CD4-positive, alpha-beta T cell treated with Interleukin-4 for 1 hour (primary cell): ENCODE results near the gene PEA15.

Source experiments
- DNase-seq, 2 donors: peaks; one replicate each; pipeline ENCODE4 v3.0.0-alpha.2; 2020 to 2022

Gene PEA15

GRCh38 chr1:160244209-160244608, 39.0 kb downstream of the PEA15 start:
- DNase-seq: no peak

DNA sequence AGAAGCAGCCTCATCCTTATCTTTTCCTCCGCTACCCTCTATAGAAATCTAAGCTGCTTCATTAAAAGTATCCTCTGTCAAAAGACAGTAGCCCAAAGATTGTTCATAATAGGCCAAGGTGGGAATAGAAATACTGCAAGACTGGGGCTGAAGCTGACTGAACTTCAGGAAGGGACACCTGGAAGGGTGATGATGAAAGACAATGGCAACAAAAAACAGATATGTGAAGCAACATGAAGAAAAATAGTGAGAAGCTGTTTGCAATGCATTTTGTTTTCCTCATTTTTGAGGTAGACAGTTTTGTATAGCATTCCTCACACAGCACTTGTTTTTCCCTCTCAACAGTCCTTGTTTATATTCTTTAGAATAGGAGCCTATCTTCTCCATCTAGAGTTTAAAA, 40.2 kb downstream of the PEA15 start:
- DNase-seq: no peak

DNA sequence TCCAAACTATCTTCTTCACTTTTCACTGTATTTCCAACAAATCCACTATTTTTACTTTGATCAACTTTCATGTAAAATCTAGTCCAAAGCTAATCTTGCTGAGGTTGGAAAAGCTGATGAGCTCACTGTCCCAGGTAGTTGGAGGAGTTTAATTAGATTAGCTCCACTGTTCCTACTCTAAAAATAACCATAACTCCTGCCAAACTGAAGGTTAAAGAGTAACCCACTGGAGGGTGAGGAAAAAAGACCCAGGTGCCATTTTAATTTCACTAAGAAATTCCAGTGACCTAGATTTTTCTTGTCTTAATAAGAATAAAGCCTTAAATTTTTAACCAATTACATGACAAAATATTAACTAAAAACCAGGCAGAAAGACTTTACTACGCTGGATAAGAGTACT, 41.9 kb downstream of the PEA15 start:
- DNase-seq: no peak

DNA sequence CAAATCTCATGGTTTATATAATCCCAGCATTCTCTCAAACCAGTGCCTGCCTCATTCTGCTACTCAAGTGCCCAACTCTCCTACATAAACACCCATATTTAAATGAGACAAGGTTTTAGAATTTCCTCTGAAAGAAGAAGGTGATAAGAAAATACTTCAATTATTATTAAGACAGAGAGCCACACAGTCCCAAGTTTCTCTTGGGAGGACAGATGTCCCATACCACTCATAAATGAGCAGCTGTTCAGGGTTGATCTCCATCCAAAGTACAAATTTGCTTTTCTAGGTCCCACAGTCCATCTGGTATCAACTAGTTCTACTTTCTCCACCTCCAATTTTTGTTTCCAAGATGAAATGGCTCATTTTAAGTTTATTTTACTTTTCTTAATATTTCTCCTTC, 45.8 kb downstream of the PEA15 start:
- DNase-seq: no peak

DNA sequence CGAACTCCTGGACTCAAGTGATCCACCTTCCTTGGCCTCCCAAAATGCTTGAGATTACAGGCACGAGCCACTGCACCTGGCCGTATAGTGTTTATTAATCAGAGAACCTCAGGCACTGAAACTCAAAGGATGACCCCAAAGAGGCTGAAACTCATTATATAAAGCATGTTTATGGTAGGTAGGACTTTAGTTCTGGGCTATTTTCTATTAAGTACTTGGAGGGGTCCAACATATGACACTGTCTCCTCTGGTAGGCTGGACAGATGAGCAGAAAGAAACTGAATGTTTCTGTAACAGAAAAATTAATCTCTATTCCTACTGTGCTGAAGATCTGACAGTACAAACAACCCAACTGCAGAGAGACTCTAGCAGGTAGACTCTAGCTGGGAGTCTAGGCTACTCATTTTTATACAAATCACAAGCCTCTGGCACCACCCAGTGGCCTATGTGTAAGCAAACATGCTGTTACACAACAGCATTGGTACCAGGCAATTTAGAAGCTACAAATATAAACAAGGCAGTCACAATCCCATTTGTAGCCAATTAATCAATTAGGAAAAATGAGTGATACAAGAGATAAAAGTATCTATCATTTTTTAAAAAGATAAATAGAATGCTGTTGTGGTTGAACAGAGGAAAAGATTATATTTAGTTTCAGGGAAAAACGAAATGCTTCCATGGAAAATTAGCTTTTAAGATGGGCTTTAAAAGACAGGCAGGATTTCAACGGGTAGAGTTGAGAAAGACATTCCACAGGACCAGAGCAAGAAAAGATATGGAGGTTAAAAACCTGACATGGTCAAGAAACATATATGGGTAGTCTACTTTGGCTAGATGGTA, 46.7 kb downstream of the PEA15 start:
- peak; percentile 73 for DNase-seq

DNA sequence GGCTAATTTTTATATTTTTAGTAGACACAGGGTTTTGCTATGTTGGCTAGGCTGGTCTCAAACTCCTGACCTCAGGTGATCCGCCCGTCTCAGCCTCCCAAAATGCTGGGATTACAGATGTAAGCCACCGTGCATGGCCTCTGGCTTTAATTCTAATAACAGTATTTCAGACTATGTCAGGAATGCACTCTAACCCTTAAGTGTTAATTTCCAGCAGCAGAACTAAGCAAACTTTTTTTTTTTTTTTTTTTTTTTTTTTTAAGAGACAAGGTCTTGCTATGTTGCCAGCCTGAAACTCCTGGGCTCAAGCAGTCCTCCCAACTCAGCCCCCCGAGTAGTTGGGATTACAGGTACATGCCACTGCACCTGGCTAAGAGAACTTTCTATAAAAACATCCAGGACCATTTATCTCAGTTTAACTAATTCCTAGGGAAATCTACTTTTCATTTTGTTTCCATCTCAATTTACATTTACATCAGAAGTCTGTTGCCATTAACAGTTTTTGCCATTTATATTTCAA, 50.7 kb downstream of the PEA15 start:
- no peak for DNase-seq

- DNase-seq: no peak
These were observed 51.3 kb downstream of the PEA15 start for GRCh38 chr1:160256396-160257046.

DNA sequence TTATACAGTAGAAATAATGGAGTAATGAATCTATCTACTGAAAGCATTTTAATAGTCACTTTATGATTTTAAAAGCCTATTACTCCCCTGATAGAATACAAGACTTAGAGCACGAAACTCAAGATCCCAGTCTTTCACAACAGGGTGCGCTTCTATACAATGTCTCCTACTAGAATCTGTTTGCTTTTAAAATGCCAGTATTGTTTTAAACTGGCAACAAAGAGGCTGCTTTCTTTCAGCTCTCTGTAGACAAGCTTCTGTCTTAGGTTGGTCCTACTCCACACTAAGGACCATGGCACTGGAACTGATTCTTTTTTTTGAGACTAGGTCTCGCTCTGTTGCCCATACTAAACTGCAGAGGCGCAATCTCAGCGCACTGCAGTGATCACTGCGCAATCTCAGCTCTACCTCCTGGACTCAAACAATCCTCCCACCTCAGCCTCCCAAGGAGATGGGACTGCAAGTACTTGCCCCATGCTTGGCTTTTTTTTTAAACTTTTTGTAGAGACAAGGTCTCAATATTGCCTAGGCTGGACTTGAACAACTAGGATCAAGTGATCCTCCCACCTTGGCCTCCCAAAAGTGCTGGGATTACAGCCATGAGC, 52.3 kb downstream of the PEA15 start:
- DNase-seq: no peak

DNA sequence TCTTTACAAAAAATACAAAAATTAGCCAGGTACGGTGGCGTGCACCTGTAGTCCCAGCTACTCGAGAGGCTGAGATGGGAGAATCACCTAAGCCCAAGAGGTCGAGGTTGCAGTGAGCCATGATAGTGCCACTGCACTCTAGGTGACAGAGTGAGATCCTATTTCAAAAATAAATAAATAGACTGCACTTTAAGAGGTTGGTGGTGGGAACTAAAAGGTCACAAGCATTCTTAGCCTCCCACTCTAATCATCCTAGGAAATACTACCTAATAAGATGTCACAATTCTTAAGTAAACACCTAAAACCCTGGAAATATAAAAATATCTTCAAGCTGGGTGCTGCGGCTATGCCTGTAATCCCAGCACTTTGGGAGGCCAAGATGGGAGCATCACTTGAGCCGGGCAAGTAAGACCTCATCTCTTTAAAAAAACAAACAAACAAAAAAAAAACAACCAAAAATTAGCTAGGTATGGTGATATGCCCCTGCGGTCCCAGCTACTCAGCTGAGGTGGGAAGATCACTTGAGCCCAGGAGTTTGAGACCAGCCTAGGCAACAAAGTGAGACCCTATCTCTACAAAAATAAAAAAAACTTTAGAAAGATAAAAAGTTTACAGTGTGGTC, 53.1 kb downstream of the PEA15 start:
- no peak for DNase-seq

DNA sequence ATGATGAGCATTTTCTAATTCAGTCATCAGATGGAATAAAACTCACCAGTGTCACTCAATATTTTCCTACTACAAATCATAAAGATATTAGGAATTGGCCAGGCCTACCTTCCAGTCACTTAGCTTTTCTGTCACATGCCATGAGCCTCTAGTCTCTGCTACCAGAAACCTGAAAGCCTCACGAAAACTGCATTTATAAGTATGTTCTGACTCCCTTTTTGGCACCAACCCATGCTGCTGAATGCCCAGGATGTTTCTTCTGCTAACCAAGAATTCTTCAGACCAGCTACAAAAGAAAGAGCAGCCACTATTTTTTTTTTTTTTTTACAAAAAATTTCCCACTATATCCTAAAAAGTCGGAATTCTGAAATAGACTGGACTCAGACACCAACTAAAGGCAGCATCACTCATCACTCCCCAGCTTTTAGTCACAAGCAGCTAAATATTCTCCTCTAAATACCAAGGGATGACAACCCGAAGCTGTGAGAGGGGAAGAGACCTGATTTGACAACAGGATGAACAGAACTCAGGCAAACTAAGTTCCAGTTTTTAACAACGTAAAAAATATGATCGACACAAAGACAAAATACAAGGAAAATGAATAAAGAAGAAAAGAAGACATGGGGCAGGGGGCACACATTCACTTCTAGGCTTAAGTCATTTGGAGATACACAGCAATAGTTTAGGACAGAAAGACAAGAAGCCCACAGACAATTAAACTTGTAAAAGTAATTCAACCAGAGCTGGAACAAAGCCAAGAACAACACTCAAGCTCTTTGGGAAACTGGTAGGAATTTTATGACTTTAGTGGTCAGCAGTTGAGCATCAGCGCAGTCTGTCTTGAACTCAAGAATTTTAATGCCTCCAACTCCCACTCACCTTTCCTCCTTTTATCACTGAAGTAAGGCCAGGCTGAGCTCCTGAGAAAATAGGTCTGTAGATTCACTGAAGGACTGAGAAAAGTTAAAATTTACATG, 55.5 kb downstream of the PEA15 start:
- no peak for DNase-seq

DNA sequence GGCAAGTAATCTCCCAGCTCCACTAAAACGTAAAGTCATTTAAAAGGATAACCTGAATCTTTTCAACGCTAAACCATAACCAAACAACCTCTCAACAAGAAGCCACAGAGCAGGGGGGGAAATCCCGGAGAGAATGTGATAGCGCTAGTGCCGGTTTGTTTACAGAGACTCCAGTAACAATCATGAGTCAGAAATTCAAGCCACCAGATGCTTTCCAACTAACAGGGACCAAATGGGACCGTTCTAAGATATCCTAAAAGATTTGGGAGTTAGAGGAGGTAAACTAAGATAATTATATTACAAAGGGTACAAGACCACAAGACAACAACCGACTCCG, 56.3 kb downstream of the PEA15 start:
- peak; percentile 84 to 90 for DNase-seq

- DNase-seq: peak; percentile 98 to 99
These were observed 57.0 kb downstream of the PEA15 start, which contains the start of gene DCAF8 for GRCh38 chr1:160261893-160262794. Gene DCAF8, minus strand, starts transcription at chr1:160262549. Its CDS starts 18,541 bp downstream, at chr1:160244008.

DNA sequence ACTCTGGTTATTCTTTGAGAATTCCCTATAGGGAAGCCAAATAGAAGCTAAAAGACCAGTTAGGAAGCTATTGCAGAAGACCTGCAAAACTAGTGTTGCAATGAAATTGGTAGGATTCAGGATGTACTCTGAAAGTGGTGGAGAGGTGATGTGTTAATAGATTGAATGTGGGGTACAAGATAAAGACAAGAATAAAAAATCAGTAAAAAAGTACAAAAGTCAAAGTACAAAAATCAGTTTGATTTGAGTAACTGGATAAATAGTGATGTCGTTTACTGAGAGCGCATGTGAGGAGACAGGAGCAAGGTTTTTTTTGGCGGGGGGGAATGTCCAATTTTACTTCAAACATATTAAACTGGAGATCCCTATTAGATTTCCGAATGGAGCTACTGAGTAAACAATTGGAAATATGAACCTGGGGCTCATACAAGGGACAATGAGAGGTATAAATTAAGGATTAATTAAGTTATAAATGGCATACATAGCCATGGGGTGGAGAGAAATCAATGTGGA, 59.7 kb downstream of the PEA15 start:
- DNase-seq: no peak
